Activated CD4-positive, alpha-beta T cell treated with anti-CD3 and anti-CD28 coated beads for 24 hours (primary cell): ENCODE results near the gene C17orf75.
"Not testable (repeated sequence)": the region's sequence is repeated elsewhere in the genome, so short reads cannot be mapped to it uniquely, and the experiment has no call there.

Experiments used
- DNase-seq, 2 donors: peaks; one replicate each; pipeline ENCODE4 v3.0.0-alpha.2; 2020; ENCODE audit warnings: low read depth in 2 of 2

The C17orf75 gene, protein sequence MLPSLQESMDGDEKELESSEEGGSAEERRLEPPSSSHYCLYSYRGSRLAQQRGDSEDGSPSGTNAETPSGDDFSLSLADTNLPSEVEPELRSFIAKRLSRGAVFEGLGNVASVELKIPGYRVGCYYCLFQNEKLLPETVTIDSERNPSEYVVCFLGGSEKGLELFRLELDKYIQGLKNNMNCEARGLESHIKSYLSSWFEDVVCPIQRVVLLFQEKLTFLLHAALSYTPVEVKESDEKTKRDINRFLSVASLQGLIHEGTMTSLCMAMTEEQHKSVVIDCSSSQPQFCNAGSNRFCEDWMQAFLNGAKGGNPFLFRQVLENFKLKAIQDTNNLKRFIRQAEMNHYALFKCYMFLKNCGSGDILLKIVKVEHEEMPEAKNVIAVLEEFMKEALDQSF

DNA sequence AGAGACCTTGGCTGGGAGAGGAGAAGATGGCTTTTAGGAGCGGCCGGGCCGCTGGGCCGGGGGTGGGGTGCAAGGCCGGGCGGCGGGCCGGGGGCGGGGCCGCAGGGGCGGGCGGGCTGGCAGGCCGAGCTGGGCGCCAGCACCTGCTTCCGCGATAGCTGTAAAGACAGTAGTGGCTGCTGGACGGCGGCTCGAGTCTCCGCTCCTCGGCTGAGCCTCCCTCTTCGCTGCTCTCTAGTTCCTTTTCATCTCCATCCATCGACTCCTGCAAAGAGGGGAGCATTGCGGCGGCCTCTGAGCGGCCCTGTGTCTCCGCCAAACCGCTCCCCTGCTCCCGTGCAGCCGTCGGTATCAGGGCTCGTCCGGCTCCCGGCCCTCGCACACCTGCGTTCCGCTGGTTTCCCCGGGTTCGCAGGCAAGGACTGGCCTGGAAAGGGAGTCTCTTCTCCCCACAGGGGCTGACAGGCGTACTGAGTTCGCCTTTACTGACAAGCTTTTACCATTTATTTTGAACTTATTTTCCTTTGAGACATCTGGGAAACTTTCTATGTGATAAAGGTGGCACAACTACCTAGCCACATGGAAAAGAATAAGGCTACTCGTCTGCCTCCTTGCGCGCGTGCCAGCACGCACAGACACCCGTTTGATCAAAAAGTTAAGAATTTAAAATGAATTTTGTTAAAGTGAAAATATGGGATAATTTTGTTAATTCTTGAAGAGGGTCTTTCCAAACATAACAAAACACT lies at the start of gene C17orf75:
TSS of gene C17orf75 (minus strand) at position 317 of the 746 bp plus-strand sequence. CDS start at position 283, 34 bp downstream.
- peak; percentile 73 to 77 for DNase-seq

DNA sequence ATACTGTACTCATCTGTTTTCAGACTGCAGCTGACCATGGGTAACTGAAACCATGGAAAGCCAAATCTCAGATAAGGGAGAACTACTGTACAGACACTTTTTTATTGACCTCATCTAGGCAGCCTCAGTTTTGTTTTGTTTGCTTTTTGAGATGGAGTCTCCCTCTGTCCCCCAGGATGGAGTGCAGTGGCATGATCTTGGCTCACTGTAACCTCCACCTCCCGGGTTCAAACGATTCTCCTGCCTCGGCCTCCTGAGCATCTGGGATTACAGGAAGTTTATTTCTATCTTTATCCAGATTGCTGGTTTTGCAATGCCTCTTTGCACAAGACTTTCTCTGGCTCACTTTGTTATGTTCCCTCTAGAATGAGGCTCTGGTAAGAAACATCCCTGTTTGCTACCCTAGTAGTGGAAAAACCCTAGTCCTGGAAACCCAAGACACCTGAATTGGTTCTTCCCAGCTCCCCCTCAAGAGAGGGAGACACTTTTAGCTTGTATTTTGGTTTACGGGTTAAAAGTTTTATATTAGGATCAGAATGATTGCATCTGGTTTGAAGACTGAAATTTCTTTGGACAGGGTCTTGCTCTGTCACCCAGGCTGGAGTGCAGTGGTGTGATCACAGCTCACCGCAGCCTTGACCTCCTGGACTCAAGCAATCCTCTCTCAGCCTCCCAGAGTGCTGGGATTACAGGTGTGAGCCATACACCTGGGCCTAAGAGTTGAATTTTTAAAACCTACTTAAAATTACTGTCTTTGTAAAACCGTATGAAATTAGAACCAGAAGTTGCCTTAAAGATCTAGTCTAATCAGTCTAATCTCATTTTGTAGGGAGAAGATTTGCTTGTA lies 46.9 kb upstream of the C17orf75 start:
- no peak for DNase-seq

DNA sequence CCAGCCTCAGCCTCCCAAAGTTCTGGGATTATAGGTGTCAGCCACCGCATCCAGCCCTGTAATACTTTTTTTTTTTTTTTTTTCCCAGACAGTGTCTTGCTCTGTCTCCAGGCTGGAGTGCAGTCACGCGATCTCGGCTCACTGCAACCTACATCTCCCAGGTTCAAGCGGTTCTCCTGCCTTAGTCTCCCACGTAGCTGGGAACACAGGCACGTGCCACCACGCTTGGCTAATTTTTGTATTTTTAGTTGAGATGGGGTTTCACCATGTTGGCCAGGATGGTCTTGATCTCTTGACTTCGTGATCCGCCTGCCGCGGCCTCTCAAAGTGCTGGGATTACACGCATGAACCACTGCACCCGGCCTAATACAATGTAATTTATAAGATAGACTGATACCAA lies 46.2 kb upstream of the C17orf75 start:
- not testable (repeated sequence) for DNase-seq

DNA sequence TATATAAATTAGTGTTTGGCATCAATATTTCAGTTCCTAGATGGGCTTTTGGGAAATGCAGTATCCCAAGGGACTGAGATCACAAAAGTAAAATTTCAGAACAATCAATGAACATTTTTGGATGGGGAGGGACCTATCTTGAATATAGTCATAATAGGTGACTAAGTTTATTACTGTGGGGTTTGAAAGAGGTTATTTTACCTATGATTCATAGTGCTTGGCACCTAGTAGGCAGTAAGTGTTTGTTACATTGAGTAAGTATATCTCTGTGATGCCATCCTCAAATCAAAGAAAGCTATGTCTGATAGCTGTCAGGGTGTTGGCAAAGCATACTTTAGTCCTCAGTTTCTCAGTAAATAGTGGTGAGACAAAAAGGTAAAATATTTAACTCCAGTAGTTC lies 44.9 kb upstream of the C17orf75 start:
- DNase-seq = no peak

DNA sequence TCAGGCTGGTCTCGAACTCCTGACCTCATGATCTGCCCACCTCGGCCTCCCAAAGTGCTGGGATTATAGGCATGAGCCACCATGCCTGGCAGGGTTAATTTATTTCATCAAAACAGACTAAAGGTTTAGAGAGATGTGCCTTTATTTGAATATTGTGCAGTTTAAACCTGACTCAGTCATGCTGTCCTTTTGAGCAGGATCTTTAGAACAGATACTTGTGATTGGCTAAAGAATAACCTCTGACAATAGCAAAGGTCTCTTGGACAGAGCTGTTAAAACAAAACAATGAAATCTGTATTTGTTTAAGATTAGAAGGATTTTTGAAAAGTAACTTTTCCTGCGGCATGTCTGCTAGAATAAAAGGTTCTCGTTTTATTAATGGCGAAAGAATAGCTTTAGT lies 44.0 kb upstream of the C17orf75 start:
- no peak for DNase-seq

DNA sequence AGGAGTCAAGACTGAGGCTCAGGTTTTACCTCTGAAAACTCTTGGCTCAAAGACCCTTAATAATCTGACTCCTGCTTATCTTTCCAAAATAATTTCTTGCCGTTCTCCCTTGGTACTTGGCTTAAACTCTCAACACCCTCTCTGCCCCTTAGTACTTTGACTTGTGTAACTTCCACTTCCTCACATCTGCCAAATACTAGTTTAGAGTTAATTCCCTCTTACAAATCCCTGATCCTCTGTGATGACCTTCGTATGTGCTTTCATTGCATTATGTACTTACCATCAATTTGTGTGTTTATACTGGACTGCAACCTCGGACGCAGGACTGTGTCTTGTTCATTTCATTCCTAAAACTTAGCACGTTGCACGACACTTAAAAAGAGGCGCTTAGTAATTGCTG lies 43.1 kb upstream of the C17orf75 start:
- DNase-seq = no peak

DNA sequence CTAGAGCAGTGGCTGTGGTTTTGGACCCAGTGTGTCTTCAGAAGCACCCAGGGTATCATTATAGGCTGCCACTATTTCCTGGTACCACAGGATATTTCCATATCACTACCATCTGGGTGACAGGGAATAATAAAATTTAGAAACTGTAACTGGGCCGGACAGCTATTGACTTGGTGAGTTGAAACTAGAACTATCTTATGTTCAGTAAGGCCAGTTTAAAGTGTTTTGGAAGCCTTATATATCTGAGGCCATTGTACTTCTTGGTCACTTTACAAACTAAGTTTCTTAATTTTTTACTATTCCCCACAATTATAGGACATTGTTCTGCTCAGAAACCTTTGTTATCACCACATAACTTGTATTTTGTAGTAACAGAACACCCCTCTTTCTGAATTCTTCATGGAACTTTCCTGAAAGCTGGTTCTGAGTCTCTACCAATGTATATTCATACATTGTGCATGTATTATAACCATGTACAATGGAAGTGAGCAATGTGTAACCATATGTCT lies 42.0 kb upstream of the C17orf75 start:
- no peak for DNase-seq

DNA sequence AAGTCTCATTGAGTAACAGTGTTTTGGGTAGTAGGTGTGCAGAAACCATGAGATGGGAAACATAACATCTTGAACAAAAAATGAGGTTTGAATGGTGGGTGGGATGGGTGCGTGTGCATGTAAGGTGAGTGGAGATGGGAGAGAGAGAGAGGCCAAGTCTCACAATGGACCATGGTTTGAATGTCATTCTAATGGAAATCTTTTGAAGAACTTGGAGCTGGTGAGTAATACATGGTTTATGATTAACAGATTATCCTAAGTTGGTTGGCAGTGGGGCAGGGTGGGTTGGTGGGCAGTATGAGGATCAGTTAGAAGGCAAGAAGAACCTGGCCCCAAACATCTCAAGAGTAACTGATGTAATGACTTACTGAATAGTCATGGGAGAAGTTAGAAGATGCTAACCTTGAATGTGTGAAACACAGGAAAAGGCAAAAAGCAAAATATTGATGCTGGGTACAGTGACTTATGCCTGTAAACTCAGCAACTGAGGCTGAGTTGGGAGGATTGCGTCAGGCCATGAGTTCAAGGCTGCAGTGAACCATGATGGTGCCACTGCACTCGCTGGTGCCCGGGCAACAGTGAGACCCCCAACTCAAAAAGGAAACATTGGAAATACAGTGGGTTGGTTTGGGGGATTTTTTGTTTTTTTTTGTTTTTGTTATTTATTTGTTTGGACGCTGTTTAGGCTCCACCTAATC lies 40.7 kb upstream of the C17orf75 start:
- no peak for DNase-seq

DNA sequence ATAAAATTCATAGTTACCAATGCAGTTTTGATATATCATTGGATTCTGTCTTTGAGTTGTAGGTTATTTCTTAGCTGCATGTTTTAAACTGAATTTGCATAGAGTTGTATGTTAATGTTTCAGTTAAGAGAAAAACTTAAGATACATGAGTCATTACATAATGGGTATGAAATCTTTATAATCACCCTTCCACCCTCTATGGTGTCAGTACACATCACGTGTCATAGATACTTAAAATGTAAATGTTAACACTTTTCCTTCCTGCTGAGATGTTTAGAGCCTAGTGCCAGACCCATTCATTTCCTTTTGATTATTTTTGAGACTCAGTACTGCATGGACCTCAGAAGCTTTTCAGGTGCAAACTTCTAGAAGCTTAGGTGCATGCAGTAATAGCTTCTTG lies 28.5 kb upstream of the C17orf75 start:
- DNase-seq = no peak

DNA sequence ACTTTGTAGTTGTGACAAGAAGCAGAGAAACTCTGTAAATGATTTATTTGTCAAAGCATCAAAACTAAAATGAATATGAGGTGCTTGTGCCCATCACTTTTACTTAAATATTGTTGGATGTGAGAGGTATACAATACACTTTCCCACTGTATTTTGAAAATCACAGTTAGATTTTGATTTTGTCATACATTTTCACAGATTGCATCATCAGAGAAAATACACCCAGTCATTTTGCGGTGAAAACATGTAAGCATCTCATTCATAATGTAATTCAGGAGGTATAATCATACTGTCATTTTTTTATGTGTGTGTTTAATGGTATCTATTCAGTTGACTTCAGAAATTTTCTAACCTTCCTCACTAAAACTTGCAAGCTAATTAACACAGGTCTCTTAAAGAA lies 19.3 kb upstream of the C17orf75 start:
- DNase-seq = no peak

DNA sequence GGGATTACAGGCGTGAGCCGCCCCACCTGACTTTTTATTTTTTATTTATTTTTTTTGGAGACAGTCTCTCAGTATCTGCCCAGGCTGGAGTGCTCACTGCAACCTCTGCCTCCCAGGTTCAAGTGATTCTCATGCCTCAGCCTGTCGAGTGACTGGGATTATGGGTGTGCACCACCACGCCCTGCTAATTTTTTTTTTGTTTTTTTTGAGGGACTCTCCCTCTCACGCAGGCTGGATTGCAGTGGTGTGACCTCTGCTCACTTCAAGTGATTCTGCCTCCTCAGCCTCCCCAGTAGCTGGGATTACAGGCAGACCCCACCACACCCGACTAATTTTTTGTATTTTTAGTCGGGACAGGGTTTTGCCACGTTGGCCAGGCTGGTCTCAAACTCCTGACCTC lies 15.6 kb upstream of the C17orf75 start:
- DNase-seq = no peak

DNA sequence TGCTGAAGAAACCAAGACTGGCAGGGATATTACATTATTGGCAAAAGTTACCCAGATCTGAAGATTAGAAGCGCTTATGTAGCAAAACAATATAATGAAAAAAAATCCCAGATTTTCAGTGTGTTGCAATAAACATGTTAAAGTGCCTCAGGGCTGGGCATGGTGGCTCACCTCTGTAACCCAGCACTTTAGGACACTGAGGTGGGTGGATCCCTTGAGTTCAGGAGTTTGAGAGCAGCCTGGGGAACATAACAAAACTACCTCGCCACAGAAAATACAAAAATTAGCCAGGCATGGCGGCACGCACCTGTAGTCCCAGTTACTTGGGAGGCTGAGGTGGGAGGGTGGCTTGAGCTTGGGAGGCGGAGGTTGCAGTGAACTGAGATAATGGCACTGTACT lies 14.8 kb upstream of the C17orf75 start:
- no peak for DNase-seq

DNA sequence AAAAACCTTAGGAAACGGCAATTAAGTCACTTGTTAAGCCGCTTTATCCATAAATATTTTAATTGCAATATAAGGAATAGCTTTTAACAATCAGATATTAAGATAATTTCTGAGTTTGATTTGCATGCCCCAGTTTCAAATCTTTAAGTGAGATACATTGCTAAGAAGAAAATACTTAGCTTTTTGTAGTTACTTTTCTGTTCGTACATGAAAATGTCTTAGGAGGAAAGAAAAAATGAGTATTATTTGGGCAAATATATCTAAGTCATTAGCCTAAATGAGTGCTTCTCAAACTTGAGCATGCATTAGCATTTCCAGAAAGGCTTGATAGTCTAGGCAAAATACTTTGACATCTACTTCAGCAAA lies 14.4 kb upstream of the C17orf75 start:
- DNase-seq = no peak

DNA sequence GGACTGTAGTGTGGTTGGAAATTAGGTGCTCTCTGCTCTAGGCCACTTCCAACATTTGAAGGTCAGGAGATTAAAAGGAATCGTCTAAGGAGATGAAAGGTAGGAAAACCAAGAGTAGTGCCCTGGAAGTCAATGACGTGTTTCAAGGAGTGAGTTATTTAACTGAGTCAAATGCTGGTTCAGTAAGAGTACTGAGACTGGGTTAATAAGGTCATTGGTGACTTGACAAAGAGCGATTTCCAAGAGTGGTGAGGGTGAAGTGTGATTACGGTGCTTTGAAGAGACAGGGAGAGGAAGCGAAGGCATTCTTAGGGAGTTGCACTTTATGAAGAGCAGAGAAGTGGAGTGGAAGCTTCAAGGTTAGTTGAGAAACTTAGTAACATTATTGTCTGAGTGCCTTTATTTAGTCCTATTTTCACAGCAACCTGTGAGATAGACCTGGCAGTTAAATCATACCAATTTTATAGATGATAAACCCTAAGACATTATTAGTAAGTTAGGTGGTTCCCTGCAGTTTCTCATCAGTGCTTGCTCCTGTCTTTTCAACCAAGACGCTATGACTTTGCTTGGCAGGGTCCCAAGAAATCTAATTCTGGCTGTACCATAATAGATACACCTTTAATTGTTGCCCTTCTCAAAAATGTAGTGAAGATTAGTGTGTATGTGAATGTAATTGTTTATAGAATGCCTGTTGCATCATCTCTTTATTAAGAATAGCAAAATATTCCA lies 13.8 kb upstream of the C17orf75 start:
- DNase-seq = no peak

DNA sequence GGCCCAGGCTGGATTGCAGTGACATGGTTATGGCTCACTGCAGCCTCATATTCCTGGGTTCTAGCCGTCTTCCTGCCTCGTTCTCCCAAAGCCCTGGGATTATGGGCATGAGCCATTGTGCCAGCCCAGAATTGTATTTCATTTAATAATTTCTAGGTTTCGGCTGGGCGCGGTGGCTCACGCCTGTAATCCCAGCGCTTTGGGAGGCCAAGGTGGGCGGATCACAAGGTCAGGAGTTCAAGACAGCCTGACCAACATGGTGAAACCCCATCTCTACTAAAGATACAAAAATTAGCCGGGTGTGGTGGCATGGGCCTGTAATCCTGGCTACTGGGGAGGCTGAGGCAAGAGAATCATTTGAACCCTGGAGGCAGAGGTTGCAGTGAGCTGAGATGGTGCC lies 10.8 kb upstream of the C17orf75 start:
- not testable (repeated sequence) for DNase-seq

DNA sequence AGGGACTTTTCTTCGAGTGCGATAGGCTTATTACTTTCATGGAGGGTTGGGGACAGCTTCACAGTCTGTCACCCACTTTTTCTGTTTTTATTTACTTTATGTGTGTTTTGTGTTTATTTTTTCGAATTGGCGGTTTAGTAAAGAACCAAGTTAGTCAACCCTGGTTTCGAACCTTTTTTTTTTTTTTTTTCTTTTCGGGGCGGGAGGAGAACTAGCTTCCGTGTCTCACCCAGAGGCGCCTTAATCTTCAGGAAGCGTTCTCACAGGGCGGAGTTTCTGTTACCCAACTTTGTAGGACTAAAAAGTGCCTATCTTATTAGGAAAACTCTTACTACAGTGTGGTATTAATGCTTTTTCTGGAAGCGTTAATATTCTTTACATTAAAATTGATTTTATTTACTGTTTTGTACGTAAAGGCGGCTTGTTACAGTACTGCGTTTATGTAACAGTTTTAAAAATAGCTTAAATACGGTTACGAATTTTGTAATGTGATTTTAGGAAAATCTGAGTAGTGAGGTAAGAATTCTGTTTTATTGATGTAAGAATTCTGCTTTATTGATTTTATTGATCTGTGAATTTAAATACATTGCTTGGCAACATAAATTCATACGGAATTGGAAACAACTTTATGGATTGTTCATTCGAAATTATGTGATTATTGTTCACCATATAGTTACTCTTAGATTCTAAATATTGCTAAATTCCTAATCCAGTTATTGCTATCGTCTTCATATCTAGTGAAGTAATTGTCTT lies 8.9 kb upstream of the C17orf75 start:
- DNase-seq = no peak

DNA sequence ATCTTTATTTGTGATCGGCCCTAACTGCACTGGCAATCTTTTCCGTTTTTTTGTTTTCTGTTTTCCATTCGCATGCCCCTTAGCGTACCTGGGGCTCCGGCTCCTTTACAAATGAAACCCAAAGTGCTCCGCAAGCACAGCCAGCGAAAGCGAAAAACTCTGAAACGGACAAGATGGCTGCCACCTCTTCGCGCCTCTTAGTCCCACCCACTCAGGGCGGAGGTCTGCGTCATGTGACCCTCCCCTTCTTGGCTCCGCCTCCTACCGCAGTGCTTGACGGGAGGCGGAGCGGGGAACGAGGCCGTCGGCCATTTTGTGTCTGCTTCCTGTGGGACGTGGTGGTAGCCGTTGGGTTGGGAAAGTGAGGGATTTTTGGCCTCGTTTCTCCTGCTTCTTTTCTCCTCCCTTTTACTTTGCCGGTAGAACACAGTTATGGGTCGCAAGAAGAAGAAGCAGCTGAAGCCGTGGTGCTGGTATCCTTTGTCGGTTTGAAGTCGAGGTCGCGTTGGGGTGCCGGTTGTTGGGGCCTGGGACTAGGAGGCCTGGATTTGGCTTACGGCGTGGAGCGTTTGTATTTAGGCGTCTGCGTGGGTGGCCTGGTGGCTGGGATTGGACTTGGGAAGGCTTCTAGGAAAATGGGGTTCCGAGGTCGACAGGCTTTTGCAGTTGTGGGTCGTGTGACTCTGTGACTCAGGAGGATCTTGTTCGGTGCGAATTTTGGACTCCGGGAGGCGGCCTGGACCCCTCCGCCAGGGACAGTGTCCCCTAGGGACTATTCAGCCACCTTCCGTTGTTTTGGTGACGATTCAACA lies 8.1 kb upstream of the C17orf75 start, which contains the start of gene ZNF207:
TSS of gene ZNF207 (plus strand) at position 304 of the 812 bp plus-strand sequence. CDS start at position 433, 129 bp downstream.
- peak; percentile 92 for DNase-seq

DNA sequence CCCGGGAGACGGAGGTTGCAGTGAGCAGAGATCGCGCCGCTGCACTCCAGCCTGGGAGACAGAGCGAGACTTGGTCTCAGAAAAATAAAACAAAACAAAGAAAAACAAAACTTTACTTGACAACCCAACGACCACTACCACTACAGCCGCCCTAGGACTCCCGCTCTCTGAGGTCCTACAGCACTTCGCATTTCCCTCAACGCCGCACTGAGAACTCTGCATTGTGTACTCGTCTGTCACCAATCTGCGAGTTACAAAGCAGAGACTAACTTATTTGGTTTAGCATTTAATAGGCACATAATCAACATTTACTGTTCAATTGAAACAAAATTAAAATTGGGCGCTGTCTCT lies 7.5 kb upstream of the C17orf75 start:
- no peak for DNase-seq

DNA sequence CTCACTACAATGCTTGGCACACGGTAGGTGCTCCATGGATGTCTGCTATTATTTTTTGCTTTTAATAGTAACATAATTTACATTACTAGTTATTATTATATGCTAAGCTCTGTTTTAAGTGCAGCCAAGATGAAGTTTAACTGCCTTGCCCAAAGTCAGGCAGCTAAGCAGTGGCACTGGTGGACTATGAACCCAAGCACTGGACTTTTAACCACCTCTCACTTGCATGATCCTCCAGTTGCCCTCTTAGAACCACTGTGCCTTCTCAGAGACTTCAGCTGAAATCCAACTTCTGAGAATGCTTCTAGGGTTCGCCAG lies 6.5 kb upstream of the C17orf75 start:
- no peak for DNase-seq
